GM21423 (cell line): ENCODE measurements around the gene P2RY4.
A peak's percentile ranks its signal among the peaks of the same experiment; 100 is the strongest.
"Not testable (repeated sequence)": the region's sequence is repeated elsewhere in the genome, so short reads cannot be mapped to it uniquely, and the experiment has no call there.

ENCODE experiments used
- ATAC-seq: cut with Tn5 transposase; IDR thresholded peaks from one replicate; pipeline ENCODE4 v1.9.1; 2021; ENCODE audit warnings: mild to moderate bottlenecking, moderate library complexity; ENCODE audit not compliant: unreplicated experiment

The P2RY4 gene

DNA sequence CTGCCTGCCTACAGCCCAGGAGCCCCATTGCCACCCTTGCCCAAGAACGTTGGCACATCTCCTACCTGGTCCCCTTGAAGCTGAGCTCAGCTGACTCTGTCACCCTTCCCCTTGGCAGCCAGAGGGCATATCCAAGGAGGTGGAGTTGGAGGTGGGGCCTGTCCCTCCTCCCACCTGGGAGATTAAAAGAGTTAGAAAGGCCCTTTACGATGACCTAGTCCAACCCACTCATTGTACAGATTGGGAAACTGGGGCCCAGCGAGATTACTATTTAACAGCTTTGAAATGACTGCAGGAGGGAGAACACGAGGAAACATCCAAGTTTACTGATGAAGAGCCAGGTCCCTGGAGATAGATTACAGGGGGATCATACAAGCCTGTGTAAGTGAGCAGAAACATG is at the start of gene P2RY4:
TSS of gene P2RY4 (minus strand) at position 101 of the 400 bp plus-strand sequence. CDS start 580 bp downstream, outside the sequence.
- ATAC-seq: no peak

DNA sequence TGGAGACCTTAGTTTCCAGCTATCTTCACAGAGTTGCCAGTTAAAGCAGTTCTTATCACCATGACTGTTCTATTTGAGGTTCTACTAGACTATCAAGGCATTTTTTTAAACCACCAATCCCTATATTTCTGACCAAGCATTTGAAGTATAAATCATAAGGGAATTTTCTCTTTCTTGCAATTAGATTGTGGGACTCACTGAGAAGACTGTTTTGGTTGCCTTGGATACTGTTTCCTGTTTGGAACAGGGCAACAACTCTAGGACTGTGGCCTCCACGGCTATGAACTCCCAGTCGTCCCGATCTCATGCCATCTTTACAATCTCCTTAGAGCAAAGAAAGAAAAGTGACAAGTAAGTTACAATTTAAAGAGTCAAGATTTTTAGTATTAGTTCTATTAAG is 41.7 kb upstream of the P2RY4 start:
- ATAC-seq: no peak

DNA sequence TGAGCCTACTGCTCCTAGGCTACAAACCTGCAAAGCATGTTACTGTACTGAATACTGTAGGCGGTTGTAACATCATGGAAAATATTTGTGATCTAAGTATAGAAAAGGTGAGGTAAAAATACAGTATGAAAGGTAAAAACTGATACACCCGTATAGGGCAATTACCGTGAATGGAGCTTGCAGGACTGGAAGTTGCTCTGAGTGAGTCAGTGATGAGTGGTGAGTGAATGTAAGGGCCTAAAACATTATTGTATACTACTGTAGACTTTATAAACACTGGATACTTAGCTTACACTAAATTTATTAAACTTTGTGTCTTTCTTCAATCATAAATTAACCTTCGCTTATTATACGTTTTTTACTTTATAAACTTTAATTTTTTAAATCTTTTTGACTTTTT is 33.6 kb upstream of the P2RY4 start:
- no peak for ATAC-seq

DNA sequence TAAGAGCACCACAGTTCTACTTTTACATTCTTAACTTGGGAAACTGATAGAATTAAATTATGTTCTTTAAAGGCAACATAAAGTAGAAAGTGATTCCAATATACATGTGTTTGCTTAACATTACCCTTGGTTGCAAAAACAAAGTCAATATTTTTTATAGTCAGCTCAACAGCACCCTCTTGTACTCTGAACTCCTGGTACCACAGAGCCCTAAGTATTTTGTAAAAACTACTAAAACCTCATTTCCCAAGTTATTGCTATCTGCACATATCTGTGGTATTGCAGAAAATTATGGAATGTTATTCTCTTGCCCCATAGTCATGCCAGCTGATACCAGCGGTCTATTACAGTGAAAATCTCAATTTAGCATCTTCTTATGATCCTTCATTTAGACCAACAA is 32.8 kb upstream of the P2RY4 start:
- no peak for ATAC-seq

DNA sequence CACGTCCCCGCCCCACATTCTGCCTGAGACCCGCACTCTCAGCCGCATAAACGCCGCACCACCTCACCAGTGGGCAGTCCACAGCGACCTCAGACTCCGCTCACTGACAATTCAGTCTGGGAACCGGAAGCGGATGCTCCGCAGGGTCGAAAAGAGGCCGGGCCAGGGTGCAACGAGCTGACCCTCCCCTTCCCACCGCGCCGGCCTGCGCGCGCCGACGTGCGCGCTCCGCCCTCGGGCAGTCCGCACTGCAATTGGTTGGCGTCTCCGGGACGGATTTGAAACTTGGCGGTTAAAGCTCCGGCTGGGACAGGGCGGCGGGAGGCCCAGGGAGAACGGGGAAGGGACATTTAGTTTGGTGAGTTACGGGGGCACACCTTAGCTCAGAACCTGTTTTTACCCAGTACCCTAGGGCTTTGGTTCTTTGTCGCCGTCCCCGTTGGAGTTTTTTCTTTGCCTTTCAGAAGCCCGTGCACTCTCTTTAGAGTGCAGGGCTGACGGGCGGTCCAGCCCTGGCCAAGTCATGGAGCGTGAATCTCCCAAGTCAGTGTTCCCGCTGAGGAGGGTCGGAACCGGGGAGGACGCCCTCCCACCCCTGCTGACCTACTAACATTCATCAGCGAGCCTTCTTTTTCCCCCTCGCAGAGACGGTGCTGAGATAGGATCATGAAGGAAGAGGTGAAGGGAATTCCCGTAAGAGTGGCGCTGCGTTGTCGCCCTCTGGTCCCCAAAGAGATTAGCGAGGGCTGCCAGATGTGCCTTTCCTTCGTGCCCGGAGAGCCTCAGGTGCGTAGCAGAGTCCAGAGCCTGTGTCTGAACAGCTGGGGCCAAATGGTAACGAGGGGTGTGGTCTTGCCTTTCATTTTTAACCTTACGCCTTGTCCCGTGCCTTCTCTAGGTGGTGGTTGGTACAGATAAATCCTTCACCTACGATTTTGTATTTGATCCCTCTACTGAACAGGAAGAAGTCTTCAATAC is 30.1 kb upstream of the P2RY4 start, which contains the start of the genes KIF4A and PDZD11:
TSS of gene KIF4A (plus strand) at position 312 of the 978 bp plus-strand sequence. CDS start at position 667, 355 bp downstream.
TSS of gene PDZD11 (minus strand) at position 135 of the 978 bp plus-strand sequence. CDS start 586 bp downstream, outside the sequence.
- peak; percentile 97 for ATAC-seq

DNA sequence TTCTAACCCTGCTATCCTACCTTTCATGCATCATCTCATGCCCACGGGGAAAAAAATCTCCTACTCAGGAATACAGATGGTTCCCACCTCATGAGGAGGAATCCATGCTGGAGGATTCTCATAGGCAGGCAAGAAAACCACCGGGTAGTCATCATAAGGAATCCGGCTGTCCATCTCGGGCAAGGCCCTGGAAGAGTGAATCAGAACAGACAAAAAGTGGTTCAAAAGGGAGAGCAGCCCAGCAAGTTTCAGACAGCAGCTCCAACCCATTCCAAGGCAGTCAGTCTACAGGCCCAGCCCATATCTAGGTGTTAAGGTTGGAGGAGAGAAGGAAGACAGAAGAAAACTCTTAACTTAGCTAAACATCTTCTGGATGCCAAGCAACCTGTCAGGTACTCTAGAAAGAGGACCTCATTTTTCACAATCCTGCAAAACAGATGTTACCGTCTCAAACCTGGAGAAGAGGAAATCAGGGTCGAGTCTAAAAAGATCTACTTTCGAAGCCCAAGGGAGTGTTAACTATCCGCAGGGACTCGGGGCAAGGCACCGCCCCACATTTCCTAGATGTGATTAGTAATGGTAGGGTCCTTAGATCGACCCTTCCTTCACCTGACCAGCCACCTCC is 29.3 kb upstream of the P2RY4 start:
- ATAC-seq: peak; percentile 5

DNA sequence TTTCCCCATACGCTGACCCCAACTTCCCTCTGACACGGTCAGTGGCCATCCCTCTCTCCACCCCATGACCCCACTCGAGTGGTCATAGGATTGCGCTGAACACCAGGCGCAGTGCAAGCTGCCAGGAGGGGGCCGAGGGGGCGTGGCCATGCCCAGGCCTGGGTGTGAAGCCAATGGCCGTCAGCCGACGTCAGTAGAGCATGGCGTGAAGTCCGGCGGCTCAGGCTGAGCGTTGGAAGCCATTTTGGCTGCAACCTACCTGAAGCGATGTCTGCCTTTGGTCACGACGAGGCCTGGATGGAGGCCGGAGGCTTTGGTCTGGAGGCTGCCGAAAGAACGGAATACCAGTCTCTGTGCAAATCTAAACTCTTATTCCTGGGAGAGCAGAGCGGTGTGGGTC is 21.9 kb upstream of the P2RY4 start, which contains the start of gene RAB41:
TSS of gene RAB41 (plus strand) at position 222 of the 400 bp plus-strand sequence. CDS start at position 268, 46 bp downstream.
- ATAC-seq: no peak

DNA sequence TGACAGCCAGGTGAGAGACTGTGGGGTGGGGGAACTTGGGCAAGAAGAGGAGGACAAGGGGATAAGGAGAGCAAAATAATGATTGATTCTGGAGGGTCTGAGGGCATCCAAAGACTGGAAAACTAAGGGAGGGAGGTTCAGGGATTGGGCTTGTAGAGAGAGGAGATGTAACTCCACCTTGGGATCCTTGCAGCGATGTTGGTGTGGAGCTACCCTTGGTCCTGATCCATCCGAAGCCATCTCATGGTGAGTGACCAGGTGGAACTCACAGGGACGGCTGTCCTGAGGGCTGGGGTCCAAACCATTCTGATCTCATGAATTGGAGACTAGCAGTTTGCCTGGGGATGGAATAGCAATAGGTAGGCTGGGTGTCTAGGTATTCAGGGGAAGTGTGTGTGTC is 20.6 kb upstream of the P2RY4 start:
- ATAC-seq: no peak

DNA sequence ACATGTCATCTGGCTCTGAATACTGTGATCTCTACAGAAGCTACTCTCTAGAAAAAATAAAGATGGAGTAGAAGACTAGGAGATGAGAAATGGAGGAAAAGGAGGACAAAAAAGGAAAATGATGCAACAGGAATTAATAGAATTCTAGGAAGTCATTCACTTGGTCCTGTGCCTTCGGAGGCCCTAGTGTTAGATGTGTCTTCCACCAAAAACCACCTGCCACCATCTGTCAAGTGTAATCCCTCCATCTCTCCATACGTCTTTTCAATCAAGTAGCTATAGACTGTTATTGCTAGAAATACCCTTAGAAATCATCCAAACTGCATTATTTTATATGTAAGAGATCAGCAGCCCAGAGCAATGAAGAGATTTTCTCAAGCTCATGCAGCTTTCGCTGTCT is 19.1 kb upstream of the P2RY4 start:
- no peak for ATAC-seq

DNA sequence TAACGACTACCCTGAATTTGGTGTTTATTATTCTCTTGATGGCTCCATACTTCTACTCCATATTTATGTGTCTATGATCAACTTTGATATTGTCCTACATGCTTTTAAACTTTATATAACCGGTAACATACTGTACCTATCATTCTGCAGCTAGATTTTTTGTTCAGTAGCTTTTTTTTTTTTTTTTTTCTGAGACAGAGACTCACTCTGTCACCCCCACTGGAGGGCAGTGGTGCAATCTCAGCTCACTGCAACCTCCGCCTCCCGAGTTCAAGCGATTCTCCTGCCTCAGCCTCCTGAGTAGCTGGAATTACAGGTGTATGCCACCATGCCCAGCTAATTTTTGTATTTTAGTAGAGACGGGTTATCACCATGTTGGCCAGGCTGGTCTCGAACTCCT is 14.0 kb upstream of the P2RY4 start:
- not testable (repeated sequence) for ATAC-seq

DNA sequence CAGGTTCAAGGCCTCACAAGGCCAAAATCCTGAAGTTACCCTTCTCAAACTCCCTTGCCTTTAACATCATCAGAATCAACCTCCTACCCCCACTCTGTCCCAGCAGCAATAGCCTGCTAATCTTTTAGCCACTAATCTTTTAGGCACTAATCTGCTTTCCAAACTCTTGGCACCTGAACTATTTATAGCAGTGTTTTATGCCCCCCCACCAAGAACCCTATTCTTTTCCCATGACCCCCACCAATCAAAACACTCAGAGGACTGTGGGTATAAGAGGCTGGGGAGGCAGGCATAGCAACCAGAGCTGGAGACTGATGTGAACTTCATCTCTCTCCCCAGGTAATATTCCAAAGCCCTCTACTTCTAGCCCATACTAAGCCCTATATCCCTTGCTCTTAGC is 8.0 kb upstream of the P2RY4 start, which contains the start of gene ARR3:
TSS of gene ARR3 (plus strand) at position 301 of the 400 bp plus-strand sequence. CDS start 1,052 bp downstream, outside the sequence.
- no peak for ATAC-seq

DNA sequence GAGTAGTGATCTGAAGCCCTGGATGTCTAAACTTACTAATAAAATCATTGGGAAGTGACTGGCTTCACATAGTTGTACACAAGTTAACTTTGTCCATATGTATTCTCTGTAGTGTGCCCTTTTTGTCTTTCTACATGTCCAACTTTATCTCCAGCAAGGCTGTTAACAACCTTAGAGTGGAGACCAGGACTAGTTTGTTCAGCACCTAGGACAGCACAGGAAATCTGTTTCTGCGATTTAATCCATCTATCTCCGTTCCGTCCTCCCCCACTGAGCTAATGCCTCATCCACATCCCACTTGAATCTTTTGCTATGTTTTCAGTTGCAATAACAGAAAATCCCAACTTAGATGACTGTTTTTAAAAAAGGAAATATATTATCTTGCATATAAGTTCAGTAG is 4.8 kb upstream of the P2RY4 start:
- ATAC-seq: no peak

DNA sequence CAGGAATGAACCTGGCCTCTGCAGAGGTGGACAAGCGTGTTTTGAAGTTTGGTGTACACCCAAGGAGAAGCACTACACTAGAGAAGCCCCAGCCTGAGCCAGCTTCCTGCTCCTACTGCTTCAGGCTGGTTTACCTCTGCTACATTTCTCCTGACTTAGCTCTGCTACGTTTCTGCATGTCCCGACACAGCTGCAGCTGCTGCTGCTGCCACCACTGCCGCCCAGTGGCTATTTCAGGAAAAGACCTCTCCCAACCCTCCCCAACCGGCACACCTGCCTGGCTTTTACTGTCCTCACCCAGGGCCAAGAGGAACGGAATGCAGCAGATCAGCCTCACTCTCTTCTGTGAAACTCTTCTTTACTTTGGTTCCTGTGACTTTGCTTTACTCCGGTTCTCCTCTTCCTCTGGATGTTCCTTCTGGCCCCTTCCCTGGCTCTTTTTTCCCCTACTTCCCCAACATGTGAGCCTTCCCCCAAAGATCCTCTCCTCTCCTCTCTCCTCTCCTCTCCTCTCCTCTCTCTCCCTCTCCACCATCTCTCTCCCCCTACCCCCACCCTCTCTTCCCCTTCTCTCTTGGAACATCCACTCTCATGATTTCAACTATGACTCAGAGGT is 3.1 kb upstream of the P2RY4 start:
- peak; percentile 49 for ATAC-seq

DNA sequence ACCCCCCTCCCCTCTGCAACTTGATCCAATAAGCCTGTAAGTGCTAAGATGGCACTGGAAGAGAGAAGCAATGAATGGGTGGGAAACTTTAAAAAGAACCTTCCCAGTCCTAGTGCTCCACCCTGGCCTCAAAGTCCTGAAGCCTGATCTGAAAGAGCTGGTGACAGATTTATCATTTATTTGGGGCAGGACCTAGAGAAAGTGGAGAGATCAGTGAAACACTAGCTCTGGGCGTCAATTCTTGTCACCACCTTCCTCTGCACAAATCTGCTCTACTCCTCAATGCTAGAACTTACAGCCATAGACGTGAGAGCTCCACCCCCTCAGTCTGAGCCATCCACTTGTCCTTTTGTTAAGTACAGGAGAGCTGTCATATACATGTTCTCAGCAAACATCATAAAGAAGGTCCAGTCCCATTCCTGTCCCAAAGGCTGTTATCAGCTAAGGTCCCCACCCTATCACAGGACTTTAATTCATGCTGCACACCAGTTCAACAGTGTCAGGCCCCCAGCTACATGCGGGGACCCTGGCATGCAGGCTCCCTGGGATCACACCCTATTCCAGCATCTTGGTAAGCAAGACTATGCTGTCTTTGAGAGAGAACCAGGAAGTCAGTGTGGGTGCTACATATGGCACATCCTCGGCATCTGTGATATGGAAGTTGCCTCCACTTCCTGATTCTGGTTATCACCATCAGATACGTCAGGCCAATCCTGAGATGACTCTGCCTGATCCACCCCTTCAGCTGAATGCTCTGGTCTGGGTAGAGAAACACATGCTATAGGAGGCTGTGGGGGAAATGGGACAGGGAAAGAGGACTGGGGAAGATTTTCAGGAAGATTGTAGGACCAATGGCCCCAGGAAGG is 2.3 kb downstream of the P2RY4 start:
- ATAC-seq: no peak

DNA sequence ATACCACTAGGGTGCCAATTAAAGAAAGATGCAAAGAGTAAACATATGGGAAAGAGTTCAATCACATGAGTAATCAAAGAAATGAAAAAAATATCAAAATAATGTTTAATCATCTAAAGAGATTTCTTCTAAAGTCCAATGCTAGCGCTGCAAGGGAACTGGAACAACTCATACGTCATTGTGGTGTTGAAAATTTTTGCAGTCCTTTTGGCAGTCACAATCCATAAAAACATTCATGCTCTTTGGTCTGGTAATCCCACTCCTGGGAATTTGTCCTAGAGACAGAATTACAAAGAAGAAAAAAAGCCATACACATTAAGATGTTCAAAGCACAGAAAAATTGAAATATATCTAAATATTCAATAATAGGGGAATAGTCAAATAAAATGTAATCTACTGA is 4.6 kb downstream of the P2RY4 start:
- ATAC-seq: no peak

DNA sequence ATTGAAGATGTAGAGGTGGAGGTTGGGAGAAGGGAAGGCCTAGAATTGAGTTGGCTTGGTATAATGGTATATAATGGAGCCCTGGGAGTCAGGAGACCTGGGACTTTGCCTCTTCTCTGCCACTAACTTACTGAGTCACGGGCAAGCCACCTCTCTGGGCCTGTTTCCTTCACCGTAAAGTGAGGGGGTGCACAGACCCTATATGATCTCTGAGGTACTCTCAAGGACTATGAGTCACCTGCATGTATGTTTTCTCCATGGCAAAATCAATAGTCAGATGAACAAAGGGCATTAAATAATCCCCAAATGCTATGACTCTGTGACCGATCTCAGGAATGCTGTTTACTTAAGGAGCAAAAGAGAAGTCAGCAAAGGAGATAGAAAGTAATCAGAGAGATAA is 5.1 kb downstream of the P2RY4 start:
- no peak for ATAC-seq

DNA sequence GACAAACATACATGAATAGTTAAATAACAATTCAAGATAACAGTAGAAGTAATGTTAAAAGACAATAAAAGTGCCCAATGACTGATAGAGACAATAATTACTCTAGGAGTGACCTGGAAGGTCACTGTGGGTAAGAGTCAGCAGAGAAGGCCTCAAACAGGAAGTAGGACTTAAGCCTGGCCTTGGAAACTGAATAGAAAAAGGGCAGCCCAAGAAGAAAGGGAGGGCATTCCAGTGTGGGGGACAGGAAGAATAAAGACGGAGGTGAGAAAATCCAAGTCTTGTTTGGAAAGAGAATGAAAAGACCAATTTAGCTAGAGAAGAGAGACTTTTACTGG is 6.0 kb downstream of the P2RY4 start:
- no peak for ATAC-seq

DNA sequence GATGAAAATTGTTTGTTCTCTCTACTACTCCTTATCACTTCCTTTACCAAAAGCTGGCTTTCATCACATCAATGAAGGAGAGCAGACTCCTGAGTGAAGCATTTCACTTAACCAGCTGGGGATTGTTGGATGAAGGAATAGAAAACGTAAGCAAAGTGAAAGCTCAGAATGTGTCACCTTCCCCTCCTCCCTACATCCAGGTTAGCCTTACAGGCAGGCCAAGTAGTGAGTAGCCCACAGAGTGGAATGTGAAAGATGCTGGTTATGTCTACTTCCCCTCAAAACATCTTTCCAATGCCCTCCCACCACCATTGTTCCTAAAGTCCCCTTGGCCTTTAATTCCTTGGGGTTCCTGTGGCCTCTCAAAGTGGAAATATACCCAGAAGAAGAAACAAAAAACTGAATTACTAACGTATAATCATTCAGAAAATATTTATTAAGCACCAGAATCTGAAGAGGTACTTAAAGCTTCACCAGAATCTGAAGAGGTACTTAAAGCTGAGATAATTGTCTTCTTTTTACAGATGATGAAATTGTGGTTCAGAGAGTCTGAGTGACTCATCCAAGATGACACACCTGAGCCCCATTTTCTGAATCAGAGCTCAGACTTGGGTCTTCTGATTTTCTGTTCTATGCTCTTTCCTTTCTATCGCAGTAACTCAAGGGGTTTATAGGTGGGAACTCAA is 6.5 kb downstream of the P2RY4 start:
- no peak for ATAC-seq

DNA sequence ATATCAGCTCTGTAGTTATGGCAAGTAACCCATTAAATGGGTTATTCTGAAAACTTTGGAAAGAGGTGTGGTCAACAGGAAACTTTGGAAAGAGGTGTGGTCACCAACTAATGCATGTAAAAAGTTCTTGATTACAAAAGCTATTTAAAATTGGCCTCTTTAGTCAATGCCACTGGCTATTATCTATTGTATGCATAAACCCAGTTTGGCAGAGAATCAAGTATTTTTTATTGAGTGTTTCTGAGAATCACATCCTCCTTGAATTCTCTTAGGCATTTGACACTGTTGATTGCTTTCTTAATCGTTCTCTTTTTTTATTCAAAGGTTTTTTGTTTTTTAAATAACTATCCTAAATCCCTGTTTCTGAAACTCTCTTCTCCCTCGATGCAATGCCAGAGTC is 7.5 kb downstream of the P2RY4 start:
- ATAC-seq: no peak

DNA sequence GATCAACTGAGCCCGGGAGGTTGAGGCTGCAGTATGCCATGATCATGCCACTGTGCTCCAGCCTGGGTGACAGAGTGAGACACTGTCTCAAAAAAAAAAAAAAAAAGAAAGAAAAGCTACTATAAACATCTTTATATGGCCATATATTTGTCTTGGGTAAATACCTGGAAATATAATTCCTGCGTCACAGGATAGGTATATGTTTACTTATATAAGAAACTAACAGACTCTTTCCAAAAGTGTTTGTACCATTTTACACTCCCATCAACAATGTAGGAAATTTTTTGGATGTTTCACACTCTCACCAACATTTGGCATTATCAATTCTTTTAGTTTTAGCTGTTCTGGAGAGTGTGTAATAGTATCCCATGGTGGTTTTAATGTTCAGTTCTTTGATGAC is 12.8 kb downstream of the P2RY4 start:
- no peak for ATAC-seq
